H9 (cell line): Measurements from ENCODE around the gene TAGLN2. TPM values are rescaled to one million over a fixed set of nuclear protein-coding genes. Genes with fewer than 3 reads are reported as not detected.

Source experiments
- DNase-seq: peaks from one replicate; pipeline ENCODE4 v3.0.0-alpha.2; 2017
- H2AFZ ChIP-seq: one replicate; pipeline ENCODE4 v1.6.1; 2013; ENCODE audit warnings: mild to moderate bottlenecking, low read length, control low read depth, moderate library complexity
- H2AK5ac ChIP-seq: 2 replicates; pipeline ENCODE4 v1.6.1; 2013; ENCODE audit warnings: low read length, control low read depth, mixed read lengths; ENCODE audit not compliant: insufficient read length
- H2BK120ac ChIP-seq: one replicate; pipeline ENCODE4 v1.6.1; 2013; ENCODE audit warnings: low read depth, mild to moderate bottlenecking, low read length, control low read depth, inconsistent platforms; ENCODE audit not compliant: poor library complexity, severe bottlenecking
- H2BK12ac ChIP-seq: 2 replicates; pipeline ENCODE4 v1.6.1; 2013; ENCODE audit warnings: low read length, control low read depth, mixed read lengths, low read depth; ENCODE audit not compliant: insufficient read length
- H2BK15ac ChIP-seq: 2 replicates; pipeline ENCODE4 v1.6.1; 2013; ENCODE audit warnings: low read depth, low read length, control low read depth
- H2BK20ac ChIP-seq: one replicate; pipeline ENCODE4 v1.6.1; 2013; ENCODE audit warnings: low read depth, mild to moderate bottlenecking, low read length, control low read depth, inconsistent platforms; ENCODE audit not compliant: poor library complexity, severe bottlenecking
- H2BK5ac ChIP-seq: 2 replicates; pipeline ENCODE4 v1.6.1; 2013; ENCODE audit warnings: low read length, control low read depth, mixed read lengths; ENCODE audit not compliant: insufficient read length
- H3K14ac ChIP-seq: 2 replicates; pipeline ENCODE4 v1.6.1; 2013; ENCODE audit warnings: low read length, control low read depth; ENCODE audit not compliant: insufficient read depth
- H3K18ac ChIP-seq: 2 replicates; pipeline ENCODE4 v1.6.1; 2013; ENCODE audit warnings: low read depth, mild to moderate bottlenecking, mixed read lengths, low read length, control low read depth; ENCODE audit not compliant: insufficient read length
- H3K23ac ChIP-seq: 2 replicates; pipeline ENCODE4 v1.6.1; 2013; ENCODE audit warnings: low read length, control low read depth, mixed read lengths, low read depth; ENCODE audit not compliant: insufficient read length
- H3K23me2 ChIP-seq: 2 replicates; pipeline ENCODE4 v1.6.1; 2013; ENCODE audit warnings: low read depth, mild to moderate bottlenecking, mixed read lengths, low read length, control low read depth; ENCODE audit not compliant: insufficient read length, poor library complexity, severe bottlenecking
- H3K27ac ChIP-seq: 2 replicates; pipeline ENCODE4 v1.5.1; 2013; ENCODE audit warnings: low read length, control low read depth, mixed read lengths, low read depth; ENCODE audit not compliant: insufficient read length
- H3K27me3 ChIP-seq: 2 replicates; pipeline ENCODE4 v1.6.1; 2013; ENCODE audit warnings: low read length, control low read depth, inconsistent platforms; ENCODE audit not compliant: insufficient read depth
- H3K4ac ChIP-seq: 2 replicates; pipeline ENCODE4 v1.6.1; 2013; ENCODE audit warnings: low read depth, mild to moderate bottlenecking, control low read depth, inconsistent platforms, low read length, moderate library complexity
- H3K4me1 ChIP-seq: 2 replicates; pipeline ENCODE4 v1.6.1; 2013; ENCODE audit warnings: low read length, control low read depth, inconsistent platforms; ENCODE audit not compliant: insufficient read depth
- H3K4me2 ChIP-seq: 2 replicates; pipeline ENCODE4 v1.6.1; 2013; ENCODE audit warnings: low read length, control low read depth, mixed read lengths; ENCODE audit not compliant: insufficient read length, insufficient read depth
- H3K56ac ChIP-seq: 2 replicates; pipeline ENCODE4 v1.6.1; 2013; ENCODE audit warnings: low read depth, mild to moderate bottlenecking, mixed read lengths, low read length, control low read depth; ENCODE audit not compliant: insufficient read length
- H3K79me1 ChIP-seq: 2 replicates; pipeline ENCODE4 v1.6.1; 2013; ENCODE audit warnings: low read depth, mild to moderate bottlenecking, moderate library complexity, low read length, control low read depth, inconsistent platforms; ENCODE audit not compliant: insufficient read depth, poor library complexity, severe bottlenecking
- H3K79me2 ChIP-seq: 2 replicates; pipeline ENCODE4 v1.6.1; 2013; ENCODE audit warnings: low read length, control low read depth, inconsistent platforms; ENCODE audit not compliant: insufficient read depth
- H3K9ac ChIP-seq: 2 replicates; pipeline ENCODE4 v1.6.1; 2013; ENCODE audit warnings: low read length, control low read depth, mixed read lengths; ENCODE audit not compliant: insufficient read length; ENCODE audit errors: extremely low read depth
- H3K9me3 ChIP-seq: one replicate; pipeline ENCODE4 v1.6.1; 2013; ENCODE audit warnings: low read depth, low read length, inconsistent platforms; ENCODE audit not compliant: control insufficient read depth
- H3T11ph ChIP-seq: one replicate; pipeline ENCODE4 v1.6.1; 2013; ENCODE audit warnings: mild to moderate bottlenecking, low read length, control low read depth, inconsistent platforms
- H4K20me1 ChIP-seq: one replicate; pipeline ENCODE4 v1.6.1; 2013; ENCODE audit not compliant: control insufficient read depth, insufficient read length, insufficient read depth
- H4K5ac ChIP-seq: 2 replicates; pipeline ENCODE4 v1.6.1; 2013; ENCODE audit warnings: low read depth, mild to moderate bottlenecking, mixed read lengths, low read length, control low read depth; ENCODE audit not compliant: insufficient read length
- H4K8ac ChIP-seq: replicated peaks from 2 replicates; pipeline ENCODE4 v1.6.1; 2013; ENCODE audit warnings: low read length, control low read depth, mixed read lengths, low read depth; ENCODE audit not compliant: insufficient read length
- H4K91ac ChIP-seq: 2 replicates; pipeline ENCODE4 v1.6.1; 2013; ENCODE audit warnings: low read depth, mild to moderate bottlenecking, moderate library complexity, mixed read lengths, low read length, control low read depth; ENCODE audit not compliant: insufficient read length
- H3K27ac Mint-ChIP-seq, 3 experiments: 2 replicates in 2 of 3; 3 replicates in 1 of 3; pipeline ENCODE4 v1.8.0; 2020 to 2021; ENCODE audit warnings: mixed read lengths in 3 of 3, mild to moderate bottlenecking in 1 of 3, moderate library complexity in 1 of 3
- H3K27me3 Mint-ChIP-seq: 2 replicates; pipeline ENCODE4 v1.8.0; 2021; ENCODE audit warnings: low read depth, mild to moderate bottlenecking, moderate library complexity, mixed read lengths
- H3K36me3 Mint-ChIP-seq, 3 experiments: 2 replicates in 2 of 3; 3 replicates in 1 of 3; pipeline ENCODE4 v1.8.0; 2020 to 2021; ENCODE audit warnings: low read depth in 3 of 3, mixed read lengths in 3 of 3; ENCODE audit not compliant: insufficient read depth in 1 of 3
- H3K4me1 Mint-ChIP-seq, 2 experiments: 2 replicates each; pipeline ENCODE4 v1.8.0; 2020; ENCODE audit warnings: mixed read lengths in 2 of 2
- H3K4me3 Mint-ChIP-seq, 2 experiments: 2 replicates in 1 of 2; 3 replicates in 1 of 2; pipeline ENCODE4 v1.8.0; 2020 to 2021; ENCODE audit warnings: mild to moderate bottlenecking in 2 of 2, mixed read lengths in 2 of 2, moderate library complexity in 1 of 2
- H3K9me3 Mint-ChIP-seq, 2 experiments: 2 replicates in 1 of 2; 3 replicates in 1 of 2; pipeline ENCODE4 v1.8.0; 2020; ENCODE audit warnings: mild to moderate bottlenecking in 2 of 2, mixed read lengths in 2 of 2, moderate library complexity in 1 of 2
- CTCF ChIP-seq: fragments of 200-600 bp; sonication (generic); conservative IDR thresholded peaks from 3 replicates; pipeline ENCODE4 v1.8.0; 2021; ENCODE audit warnings: antibody characterized with exemption, mild to moderate bottlenecking
- WGBS: extraction: QIAGEN DNeasy Blood & Tissue Kit; methylation state at CpG from one replicate; pipeline ENCODE4 v1.1.7; 2013; ENCODE audit warnings: missing lambda C conversion rate, low lambda C conversion rate, mixed read lengths; ENCODE audit not compliant: insufficient read length; ENCODE audit errors: extremely low coverage; 5-methylcytosine and 5-hydroxymethylcytosine counted together
- total RNA-seq: library from RNA; stranded (reverse); gene quantifications from 2 replicates; pipeline ENCODE4 v1.2.1, GENCODE V29; 2021

The TAGLN2 gene
- total RNA-seq, 1 experiment from 2014 or later: 76.7 TPM

GRCh38 chr1:159917533-159918351 lies 7.6 kb downstream of the TAGLN2 start:
- Histone ChIP-seq H2AK5ac (no peak overlapping the region), H2BK120ac (no peak overlapping the region), H3K14ac (no peak overlapping the region; the same call in 1 of the 2 replicates), H3K4me1 (peaks cover 18% of the 10 kb centered on the region; the same call in 1 of the 2 replicates), H4K5ac (no peak overlapping the region), H3K56ac (no peak overlapping the region), H2BK5ac (no peak overlapping the region), H3K27ac (no peak overlapping the region), H3K79me1 (no peaks in the 10 kb centered on the region), H3K18ac (no peak overlapping the region), H3K27me3 (no peaks in the 10 kb centered on the region), H3T11ph (no peak overlapping the region), H2BK20ac (no peak overlapping the region), H3K9me3 (no peaks in the 10 kb centered on the region), H2BK12ac (no peak overlapping the region), H2AFZ (no peak overlapping the region), H4K20me1 (no peaks in the 10 kb centered on the region), H3K23ac (no peak overlapping the region), H3K9ac (no peak overlapping the region), H4K8ac (no peak overlapping the region), H2BK15ac (no peak overlapping the region; the same call in 1 of the 2 replicates), H3K79me2 (no peaks in the 10 kb centered on the region), H3K4ac (no peak overlapping the region), H4K91ac (no peak overlapping the region), H3K23me2 (no peaks in the 10 kb centered on the region), H3K4me2 (no peak overlapping the region)
- H3K4me1 Mint-ChIP-seq: peaks cover 51 to 52% of the 10 kb centered on the region in 2 experiments
- no peaks in the 10 kb centered on the region; a peak in 1 of 5 replicates for H3K9me3 Mint-ChIP-seq
- H3K36me3 Mint-ChIP-seq: peaks cover 0 to 35% (median 20%) of the 10 kb centered on the region in 3 experiments; a peak in 5 of 7 replicates
- H3K27ac Mint-ChIP-seq: peak overlapping the region in 2 of 3 experiments; percentile 42 to 73; a peak in 3 of 7 replicates
- H3K27me3 Mint-ChIP-seq: no peaks in the 10 kb centered on the region
- no CpG with 5 or more reads among the region's 5 CpGs for WGBS
- H3K4me3 Mint-ChIP-seq: no peak overlapping the region
- TF ChIP-seq CTCF: no peak
- no peak for DNase-seq
